Stimulated activated CD8-positive, alpha-beta memory T cell treated with anti-CD3 and anti-CD28 coated beads, Interleukin-15, amount 100 ng/mL, for 4 hours (primary cell): ENCODE measurements around the gene BICC1.

Experiments
- DNase-seq, 2 donors: peaks; one replicate each; pipeline ENCODE4 v3.0.0-alpha.2; 2020; ENCODE audit warnings: low read depth in 2 of 2

The BICC1 gene

DNA sequence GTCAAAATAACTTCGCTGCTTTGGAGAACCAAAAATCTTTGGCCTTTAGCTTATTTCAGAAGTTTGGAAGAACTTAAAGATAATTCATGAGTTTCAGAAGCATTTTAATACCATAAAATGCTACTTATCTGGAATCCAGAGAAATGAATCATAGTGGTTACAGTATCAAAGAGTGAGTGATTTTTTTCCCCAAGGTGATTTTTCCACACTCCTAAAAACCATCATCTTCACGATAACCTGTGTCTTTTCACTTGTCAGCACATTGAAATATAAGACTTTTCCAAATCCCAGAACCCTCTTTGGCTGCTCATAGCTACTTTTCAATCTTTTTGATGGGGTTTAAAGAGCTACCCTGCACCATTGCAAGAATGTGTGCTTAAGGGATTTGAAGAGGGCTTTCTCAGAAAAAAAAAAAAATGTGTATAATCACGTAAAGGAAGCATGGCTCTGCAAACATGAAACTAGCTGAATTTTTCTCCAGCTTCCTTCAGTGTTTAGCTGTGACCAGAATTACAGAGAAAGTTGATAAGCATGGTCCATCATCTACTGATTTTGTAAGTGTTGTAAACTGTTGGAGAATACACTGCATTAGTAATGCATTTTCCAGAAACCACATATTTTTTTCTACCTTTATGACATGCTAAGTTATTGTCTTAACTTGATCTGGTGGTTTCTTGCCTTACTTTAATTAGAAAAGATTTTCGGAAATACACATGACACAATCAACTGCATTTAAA lies 134.9 kb downstream of the BICC1 start:
- no peak for DNase-seq

DNA sequence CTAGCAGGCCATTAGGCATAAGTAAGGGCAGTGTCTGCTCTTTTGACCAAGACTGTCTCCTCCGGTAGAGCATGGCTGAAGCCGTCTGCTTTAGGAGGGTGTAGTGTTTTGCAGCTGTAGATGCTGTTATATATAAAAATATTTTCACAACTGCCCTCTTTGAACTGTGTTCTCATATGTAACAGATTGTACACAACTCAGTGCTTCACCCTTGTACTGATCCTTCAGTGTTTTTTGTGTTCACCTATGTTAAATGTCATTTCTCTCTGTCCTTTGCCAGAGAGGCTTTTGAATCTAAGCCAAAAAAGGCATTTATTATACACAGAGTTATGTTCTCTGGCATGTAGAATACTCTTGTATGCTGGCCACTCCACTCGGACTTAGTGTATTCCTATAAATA lies 135.5 kb downstream of the BICC1 start:
- DNase-seq: no peak

DNA sequence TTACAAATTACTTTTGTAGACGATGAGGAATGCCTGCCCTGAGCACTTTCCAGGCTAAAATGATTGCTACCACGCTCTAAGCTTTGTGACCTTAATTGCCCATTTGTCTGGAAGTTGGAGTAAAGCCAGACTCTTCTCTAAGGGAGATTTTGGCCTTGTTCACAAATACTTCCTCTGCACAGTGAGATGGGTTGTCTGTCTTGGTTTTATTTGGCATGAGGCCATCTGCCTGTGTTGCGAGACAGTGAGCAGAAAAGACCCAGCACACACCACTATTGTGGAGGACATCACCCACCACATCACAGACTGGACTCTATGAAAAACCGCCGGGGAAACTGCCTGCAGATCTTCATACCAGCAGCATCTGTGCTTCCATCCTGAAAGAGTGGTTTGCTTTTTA lies 138.4 kb downstream of the BICC1 start:
- no peak for DNase-seq

DNA sequence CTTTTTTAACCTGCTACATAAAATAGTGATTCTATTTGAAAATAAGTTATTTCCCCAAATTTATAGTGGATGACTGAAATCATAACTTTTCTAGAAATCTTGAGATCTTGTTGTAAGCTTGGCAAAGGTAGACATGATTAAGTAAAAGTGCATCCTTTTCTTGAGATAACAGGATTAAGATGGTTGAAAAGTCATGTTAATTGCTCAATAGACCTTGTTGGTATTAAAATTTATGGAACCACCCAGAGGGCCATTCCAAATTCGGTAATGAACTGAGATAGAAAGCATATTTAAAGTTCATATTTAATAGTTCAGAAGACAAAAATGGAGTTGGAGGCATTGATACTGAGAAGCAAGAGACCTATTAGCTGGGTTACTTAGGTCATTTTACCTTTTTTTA lies 139.1 kb downstream of the BICC1 start:
- no peak for DNase-seq

DNA sequence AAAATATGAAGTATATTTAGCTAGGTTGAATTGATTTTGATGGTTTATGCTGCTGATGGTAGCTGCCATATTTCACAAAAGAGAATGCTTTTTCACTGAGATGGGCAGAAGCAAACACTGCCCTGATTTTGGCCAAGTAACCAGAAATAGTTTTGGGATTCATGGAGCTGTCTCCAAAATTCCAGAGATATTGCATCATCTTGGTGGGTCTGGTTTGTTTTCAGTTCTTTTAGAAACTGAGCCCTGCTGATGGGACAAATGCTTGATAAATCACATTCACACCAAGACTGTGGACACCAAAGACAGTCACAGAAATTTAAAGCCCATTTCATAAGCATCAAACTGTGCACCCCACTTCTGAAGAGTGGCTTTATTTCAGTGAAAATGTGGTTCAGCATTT lies 140.5 kb downstream of the BICC1 start:
- no peak for DNase-seq

DNA sequence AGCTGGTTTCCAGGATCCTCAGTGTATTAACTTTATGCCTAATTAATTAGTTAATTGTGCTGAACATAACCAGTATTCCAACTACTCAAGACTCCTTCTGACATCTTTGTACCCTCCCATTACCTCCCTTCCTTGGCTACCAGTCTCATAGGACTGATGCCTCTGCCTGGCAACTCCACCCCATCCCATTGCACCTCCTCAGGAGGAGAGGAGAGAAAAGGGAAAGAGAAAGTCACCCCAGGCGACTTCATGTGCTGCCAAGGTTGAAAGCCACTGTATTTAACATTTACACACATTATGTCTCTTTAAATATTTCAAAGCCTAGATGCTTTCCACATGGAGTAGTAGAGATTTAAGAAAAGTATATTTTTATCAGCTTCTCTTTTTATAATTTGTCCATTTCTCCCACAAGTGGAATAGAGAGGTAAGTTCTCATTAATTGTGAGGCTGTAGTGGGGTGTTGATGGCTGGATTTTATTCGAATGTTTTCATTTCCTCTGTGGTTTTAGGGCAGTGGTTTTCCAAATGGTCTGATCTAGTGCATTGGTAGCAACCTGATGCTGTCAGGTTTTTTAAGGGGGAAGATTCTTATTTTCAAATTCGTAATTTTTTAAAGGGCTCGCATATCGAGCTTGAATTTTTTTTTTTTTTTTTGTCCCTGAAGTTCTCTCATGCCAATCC lies 148.0 kb downstream of the BICC1 start:
- DNase-seq: no peak

DNA sequence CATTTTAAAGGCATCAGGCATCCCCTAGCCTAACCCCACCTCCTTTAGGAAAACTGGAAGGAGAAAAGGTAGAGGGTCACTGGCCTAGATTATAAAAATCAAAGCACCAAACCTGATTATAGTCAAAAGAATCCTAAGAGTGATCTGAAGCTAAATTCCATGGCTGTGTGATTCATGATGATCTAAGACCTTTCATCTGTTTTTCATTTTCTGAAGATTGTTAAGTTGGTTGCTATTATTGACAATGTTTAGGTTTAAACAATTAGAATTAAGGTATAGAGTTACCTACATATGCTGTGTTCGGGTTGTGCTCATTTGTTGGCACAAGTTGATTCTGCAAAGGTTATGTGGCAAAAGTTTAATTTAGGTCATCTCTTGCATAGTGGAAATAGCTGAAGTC lies 148.7 kb downstream of the BICC1 start:
- no peak for DNase-seq

DNA sequence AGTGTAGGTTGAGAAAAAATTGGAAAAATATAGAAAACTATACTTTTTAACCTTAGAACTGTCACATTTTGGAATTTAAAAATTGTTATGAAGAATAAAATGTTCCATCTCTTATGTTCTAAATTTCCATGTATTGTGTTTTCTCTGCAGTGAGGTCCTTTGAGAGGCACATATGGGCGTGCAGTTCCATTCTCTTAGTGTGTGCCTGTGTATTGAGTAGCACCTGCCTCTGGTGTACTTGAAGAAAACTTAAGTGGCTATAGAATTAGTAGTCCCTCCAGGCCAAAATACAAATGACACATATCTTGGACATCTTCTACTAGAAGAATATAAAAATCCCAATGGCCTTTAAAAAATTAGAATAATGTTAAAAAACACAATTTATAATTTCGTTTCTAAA lies 149.2 kb downstream of the BICC1 start:
- DNase-seq: no peak

DNA sequence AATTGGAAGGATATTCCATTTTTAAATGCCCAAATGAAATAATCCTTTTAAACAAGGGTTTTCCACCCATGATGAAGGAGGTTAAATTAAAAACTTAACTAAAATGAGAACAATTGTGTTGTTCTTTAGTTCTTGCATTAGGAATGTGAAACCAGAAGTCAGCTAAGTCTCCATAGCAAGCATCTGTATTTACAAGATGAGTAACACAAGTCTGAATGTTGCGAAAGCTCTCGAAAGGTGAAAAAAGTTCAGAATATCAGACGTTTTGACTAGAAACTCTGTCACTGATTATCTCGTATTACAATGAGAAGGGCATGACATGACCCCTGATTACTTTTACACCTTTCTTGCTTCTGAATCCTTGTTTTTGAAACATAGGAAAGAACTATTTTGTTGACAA lies 149.6 kb downstream of the BICC1 start:
- DNase-seq: no peak

DNA sequence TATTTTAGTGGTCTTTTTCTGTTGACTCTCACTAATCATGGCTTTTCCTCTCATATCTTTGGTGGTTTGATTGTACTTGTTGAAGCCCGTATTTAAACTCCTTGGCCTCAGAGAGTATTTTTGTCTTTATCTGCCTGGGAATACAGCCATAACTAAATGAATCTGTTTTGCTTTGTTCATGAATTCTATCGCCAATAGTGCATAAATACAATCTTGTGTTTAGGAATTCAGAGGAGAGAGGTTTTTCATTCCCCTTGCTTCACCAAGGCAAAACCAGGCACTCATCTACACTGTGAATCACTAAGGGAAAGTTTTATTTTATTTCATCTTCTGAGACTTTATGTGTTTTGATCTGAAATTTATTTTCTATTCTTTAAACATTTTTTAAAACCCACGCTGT lies 152.7 kb downstream of the BICC1 start:
- no peak for DNase-seq

DNA sequence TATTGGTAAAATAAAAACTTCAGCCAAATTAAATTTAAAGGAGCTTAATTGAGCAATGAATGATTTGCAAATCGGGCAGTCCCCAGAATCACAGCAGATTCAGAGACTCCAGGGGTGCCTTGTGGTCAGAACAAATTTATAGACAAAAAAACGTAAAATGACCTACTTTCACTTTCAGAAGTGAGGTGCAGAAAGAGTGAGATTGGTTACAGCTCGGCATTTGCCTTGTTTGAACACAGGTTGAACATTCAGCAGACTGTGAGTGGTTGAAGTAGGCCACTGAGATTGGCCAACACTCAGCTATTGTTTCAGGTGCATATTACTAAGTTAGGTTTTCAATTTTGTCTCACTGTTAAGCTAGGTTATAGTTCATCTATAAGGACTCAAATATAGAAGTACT lies 153.4 kb downstream of the BICC1 start:
- DNase-seq: no peak

DNA sequence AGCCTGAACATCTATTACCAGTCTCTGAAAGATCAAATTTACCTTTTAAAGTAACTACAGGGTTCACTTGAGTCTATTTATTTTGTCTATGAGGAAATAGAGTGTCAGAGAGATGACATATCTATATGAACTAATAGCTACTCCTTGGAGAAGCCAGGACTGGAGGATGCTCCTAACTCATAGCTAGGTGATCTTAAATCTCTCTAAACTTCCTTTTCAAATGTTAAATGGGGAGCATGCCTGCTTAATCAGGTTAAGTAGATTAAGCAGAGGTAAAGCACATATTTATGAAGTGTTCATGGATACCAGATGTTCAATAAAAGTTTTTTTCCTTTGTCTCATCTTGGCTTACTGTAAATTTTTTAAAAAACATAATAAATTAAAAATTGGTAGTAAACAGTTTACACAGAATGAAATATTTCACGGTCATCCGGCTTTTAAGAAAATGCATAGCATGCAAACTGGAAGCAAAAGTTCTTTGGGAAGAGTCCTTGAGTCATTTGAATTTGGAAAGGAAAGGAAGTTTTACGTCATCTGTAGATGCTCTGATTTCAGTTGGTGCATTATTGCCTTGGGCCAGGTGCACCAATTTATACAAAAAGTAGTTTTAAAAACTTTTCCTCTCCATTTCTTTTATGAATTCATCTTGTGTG lies 155.1 kb downstream of the BICC1 start:
- no peak for DNase-seq

DNA sequence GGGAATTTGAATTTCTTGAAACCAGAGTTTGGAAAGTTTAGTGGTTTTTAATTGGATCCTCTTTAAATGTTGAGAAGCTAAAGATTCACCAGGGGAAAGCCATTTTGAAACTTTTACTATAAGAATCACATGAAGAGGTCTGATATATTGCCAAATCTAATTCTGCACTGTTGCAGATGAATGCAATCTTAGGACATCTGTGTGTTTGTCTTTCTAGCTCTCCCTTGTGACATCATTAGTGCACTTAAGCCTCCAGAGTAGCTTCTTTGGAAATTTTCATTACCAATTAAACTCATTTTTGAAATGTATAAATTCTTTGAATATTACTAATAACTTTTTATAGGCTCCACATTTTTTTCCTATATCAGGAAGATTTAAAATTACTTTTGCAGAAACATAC lies 160.2 kb downstream of the BICC1 start:
- no peak for DNase-seq

DNA sequence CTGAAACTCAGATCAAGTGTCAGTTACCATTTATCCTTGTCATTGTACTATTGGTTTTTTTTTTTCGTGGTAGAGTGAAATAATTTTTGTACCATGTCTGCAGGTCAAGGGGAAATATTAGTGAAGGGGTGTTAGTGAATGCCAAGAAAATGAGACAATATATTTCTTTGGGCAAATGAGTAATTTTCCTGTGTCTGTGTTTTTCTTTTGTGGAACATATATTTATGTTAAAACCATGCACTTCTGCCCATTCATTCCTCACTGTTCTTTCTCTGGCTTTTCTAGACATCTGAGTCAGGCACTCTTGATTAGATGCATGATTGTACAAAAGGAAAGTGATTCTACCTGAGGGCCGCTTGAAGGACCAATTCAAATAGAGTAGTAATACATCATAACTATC lies 161.6 kb downstream of the BICC1 start:
- DNase-seq: no peak

DNA sequence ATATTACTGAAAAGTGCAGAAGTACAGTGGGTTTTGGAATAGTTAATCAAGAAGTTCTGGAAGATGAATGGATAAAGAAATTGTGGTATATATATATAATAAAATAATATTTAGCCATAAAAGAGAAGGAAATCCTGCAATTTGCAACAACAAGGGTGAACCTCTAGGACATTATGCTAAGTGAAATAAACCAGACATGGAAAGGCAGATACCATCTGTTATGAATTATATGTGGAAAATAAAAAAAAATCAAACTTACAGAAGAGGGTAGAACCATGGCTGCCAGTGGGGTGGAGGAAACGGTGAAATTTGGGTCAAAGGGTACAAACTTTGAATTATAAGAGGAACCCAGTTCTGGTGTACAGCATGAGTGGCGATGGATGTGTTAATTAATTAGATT lies 162.6 kb downstream of the BICC1 start:
- DNase-seq: no peak

DNA sequence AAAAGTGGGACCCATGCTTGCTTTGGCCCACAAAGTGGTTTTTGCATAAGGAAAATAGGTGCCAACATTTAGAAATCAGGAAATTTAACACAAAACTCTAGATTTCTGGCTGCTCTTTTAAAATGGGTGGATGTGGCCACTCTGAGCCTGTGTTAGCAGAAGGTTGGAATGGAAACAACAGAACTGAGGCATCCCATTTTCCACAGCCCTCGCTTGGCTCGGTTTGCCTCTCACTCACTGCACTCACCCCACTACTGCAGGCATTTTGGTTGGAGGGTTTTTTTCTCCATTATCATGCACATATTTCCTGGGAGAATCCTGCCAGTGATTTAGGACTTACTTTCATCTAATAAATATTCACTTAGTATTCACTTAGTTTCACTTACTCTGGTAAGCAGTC lies 178.9 kb downstream of the BICC1 start:
- DNase-seq: no peak

DNA sequence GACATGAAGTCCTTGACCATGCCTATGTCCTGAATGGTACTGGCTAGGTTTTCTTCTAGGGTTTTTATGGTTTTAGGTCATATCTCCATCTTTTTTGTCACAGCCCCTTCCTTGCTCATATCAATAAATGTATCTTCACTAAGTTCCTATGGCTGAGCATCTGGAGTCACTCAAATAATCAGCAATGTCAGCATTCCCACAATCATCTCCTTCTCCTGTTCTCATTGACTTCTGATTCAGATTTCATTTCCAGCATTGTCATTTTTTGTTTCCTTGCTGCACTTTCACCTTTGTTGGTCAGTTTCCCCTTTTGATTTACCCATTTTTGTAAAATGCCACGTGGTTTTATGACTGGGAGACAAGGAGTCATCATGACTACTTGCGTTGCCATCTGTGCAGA lies 181.2 kb downstream of the BICC1 start:
- no peak for DNase-seq

DNA sequence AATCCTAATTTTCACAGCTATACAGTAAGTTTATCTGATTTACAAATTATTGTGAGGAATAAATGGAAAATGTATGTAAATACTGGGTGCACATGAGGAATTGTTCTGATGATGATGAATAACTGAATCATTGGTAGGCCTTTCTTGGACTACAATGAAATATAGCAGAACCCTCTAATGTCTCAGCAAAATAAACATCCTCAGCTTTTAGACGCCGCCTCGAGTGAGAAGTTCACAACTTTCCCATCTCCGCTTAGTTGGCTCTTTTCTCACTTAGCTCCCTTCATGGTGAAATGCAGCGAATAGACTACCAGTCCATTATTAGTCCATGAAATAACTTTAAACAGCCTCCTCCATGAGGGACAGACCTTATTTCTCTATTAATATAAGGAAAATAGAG lies 182.3 kb downstream of the BICC1 start:
- no peak for DNase-seq

DNA sequence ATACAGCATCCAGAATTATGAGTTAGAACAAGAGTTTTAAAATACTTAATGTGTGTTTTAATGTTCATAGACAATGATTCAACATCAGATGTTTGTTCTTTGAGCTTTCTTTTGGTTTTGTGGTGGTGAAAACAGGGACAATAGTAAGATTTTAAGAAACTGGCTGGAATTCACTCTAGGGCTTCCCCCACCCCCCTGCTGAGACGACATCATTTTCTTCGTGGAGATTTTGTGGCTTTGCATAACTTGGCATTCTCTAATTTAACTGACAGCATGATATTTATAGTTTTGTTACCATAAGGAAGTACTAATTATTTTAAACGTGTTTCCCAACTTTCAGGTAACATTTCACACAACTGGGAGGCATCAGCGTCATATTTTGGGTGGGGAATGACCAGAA lies 184.1 kb downstream of the BICC1 start:
- DNase-seq: no peak

DNA sequence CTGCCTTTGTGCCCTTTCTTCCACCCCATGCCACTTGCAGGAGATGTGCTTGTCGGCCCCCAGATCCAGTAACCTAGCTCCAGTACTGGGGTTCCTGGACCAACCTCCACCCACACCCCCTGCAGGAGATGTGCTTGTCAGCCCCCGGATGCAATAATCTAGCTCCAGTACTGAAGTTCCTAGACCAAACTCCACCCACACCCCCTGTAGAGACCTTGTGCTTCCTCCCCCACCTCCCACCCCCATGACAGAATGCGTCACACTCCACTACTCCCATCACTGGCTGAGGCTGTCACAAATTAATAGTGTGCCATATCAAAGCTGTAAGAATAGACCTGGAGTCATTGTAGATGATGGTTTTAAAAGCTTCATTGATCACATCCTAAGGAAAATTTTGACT lies 185.0 kb downstream of the BICC1 start:
- no peak for DNase-seq

DNA sequence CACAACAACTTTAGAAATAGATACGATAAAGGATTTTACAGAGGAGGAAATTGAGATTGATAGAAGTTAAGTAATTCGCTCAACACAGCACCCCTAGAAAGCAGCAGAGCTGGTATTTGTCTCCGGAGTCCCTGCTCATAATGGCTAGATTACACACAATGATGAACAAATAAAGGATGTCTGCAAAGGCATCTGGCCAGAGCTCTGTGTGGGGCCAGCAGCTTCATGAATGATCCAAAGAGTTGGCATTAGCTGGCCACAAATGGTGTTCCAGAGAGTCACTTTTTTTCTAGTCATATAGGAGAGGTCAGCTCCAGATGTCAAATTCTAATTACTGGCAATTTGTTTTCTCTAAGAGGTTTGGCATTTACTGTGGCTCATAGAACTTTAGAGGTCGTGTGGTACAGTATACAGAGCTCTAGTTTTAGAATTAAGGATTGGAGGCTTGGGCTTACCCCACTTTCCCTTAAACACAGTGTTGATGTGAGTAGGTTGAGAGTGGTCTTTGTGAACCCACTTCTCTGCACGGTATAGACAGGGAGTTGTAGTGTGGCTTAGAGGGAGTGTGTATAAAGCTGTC lies 186.2 kb downstream of the BICC1 start:
- DNase-seq: no peak

DNA sequence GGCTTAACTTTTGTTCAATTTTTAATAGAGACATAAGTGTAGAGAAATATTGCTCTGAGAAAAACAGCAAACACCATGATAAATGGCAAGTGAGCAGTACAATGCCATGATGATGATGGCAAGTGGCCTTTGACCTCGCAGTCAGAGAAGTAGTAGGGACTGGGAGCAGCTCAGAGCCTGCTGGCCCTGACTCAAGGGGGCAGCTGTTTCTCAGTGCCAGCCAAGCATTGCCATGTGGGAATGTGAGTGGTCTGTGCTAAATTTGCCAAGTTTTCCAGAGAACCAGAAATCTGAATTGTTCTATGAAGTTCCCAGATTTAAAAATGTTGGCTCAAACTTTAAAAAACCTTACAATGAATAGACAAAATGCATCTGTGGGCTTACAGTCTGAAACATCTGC lies 187.9 kb downstream of the BICC1 start:
- DNase-seq: no peak
